ENCODE data around the gene HEATR3. TPM values are rescaled to one million over a fixed set of nuclear protein-coding genes. Genes with fewer than 3 reads are reported as not detected.

HEATR3 gene
- total RNA-seq, 4 donors from 2014 or later: 17.6 to 42.2 (median 25.8) TPM

- TF ChIP-seq POLR2AphosphoS5 (IDR thresholded peaks at IDR 0.05) (no peak), CTCF (IDR thresholded peaks at IDR 0.05) (no peak), POLR2A (IDR thresholded peaks at IDR 0.05) (no peak), EP300 (IDR thresholded peaks at IDR 0.05; ENCODE audit: low read depth) (no peak)
- 80 to 81% methylated on average over 2 to 4 of the region's 4 CpGs for WGBS, 2 donors (ENCODE audit: low coverage in 1 of 2)
- in situ Hi-C loops (cut with MboI; ENCODE audit: low pct_ligation_motif_present in 1 of 4, low pct_unique_long_range_greater_than_20kb in 1 of 4, low sequenced_read_pairs in 3 of 4) (loop anchor here in 1 of 4 donors (25.0 kb wide), 1 partner anchor 106 kb away; no protein-coding TSS in a partner anchor), intact Hi-C loops (cut with DNase I; ENCODE audit: low total_unique reads) (no loop called here)
- DNase-seq: no peak
- no peaks in the 10 kb centered on the region for H3K27me3 ChIP-seq
- H3K27ac ChIP-seq: no peak overlapping the region
- no peaks in the 10 kb centered on the region for H3K9me3 ChIP-seq
- peaks cover 13 to 21% (median 16%) of the 10 kb centered on the region in 4 donors for H3K4me1 ChIP-seq
- no peaks in the 10 kb centered on the region for H3K36me3 ChIP-seq
- H3K4me3 ChIP-seq: no peak overlapping the region
Measured at GRCh38 chr16:50068550-50068949, 2.8 kb downstream of the HEATR3 start.

- no peaks in the 10 kb centered on the region for H3K9me3 ChIP-seq
- no peak for DNase-seq
- H3K36me3 ChIP-seq: no peaks in the 10 kb centered on the region
- intact Hi-C loops (cut with DNase I; ENCODE audit: low total_unique reads) (no loop called here), in situ Hi-C loops (cut with MboI; ENCODE audit: low pct_ligation_motif_present in 1 of 4, low pct_unique_long_range_greater_than_20kb in 1 of 4, low sequenced_read_pairs in 3 of 4) (loop anchor here in 1 of 4 donors (25.0 kb wide), 1 partner anchor 107 kb away; no protein-coding TSS in a partner anchor)
- H3K27ac ChIP-seq: no peak overlapping the region
- WGBS, 2 donors (ENCODE audit: low coverage in 1 of 2): 80 to 97% methylated on average over 1 of the region's 1 CpG
- H3K4me1 ChIP-seq: peaks cover 13 to 21% (median 16%) of the 10 kb centered on the region in 4 donors
- no peaks in the 10 kb centered on the region for H3K27me3 ChIP-seq
- H3K4me3 ChIP-seq: no peak overlapping the region
- TF ChIP-seq POLR2AphosphoS5 (IDR thresholded peaks at IDR 0.05) (no peak), CTCF (IDR thresholded peaks at IDR 0.05) (no peak), EP300 (IDR thresholded peaks at IDR 0.05; ENCODE audit: low read depth) (no peak), POLR2A (IDR thresholded peaks at IDR 0.05) (no peak)
Measured at GRCh38 chr16:50069060-50069459, 3.3 kb downstream of the HEATR3 start.

GRCh38 chr16:50071075-50071671 lies 5.4 kb downstream of the HEATR3 start:
- no peak for DNase-seq
- H3K27me3 ChIP-seq: no peaks in the 10 kb centered on the region
- H3K27ac ChIP-seq: no peak overlapping the region
- no peaks in the 10 kb centered on the region for H3K36me3 ChIP-seq
- no peaks in the 10 kb centered on the region for H3K9me3 ChIP-seq
- in situ Hi-C loops (cut with MboI; ENCODE audit: low pct_ligation_motif_present in 1 of 4, low pct_unique_long_range_greater_than_20kb in 1 of 4, low sequenced_read_pairs in 3 of 4) (loop anchor here in 1 of 4 donors (25.0 kb wide), 1 partner anchor 109 kb away; no protein-coding TSS in a partner anchor), intact Hi-C loops (cut with DNase I; ENCODE audit: low total_unique reads) (no loop called here)
- TF ChIP-seq CTCF (IDR thresholded peaks at IDR 0.05) (no peak), EP300 (IDR thresholded peaks at IDR 0.05; ENCODE audit: low read depth) (no peak), POLR2A (IDR thresholded peaks at IDR 0.05) (no peak), POLR2AphosphoS5 (IDR thresholded peaks at IDR 0.05) (no peak)
- peaks cover 13 to 21% (median 16%) of the 10 kb centered on the region in 4 donors for H3K4me1 ChIP-seq
- 75 to 86% methylated on average over 2 of the region's 2 CpGs for WGBS, 2 donors (ENCODE audit: low coverage in 1 of 2)
- H3K4me3 ChIP-seq: no peak overlapping the region

GRCh38 chr16:50072730-50073129 lies 7.0 kb downstream of the HEATR3 start:
- TF ChIP-seq POLR2A (IDR thresholded peaks at IDR 0.05): no peak
- TF ChIP-seq EP300 (IDR thresholded peaks at IDR 0.05; ENCODE audit: low read depth): no peak
- TF ChIP-seq POLR2AphosphoS5 (IDR thresholded peaks at IDR 0.05): no peak
- TF ChIP-seq CTCF (IDR thresholded peaks at IDR 0.05): no peak
- Histone ChIP-seq H3K36me3 (no peaks in the 10 kb centered on the region), H3K27me3 (no peaks in the 10 kb centered on the region), H3K4me3 (no peak overlapping the region), H3K27ac (no peak overlapping the region), H3K9me3 (no peaks in the 10 kb centered on the region), H3K4me1 (peaks cover 3 to 8% (median 5%) of the 10 kb centered on the region in 4 donors)
- DNase-seq: no peak
- intact Hi-C loops (cut with DNase I; ENCODE audit: low total_unique reads) (no loop called here), in situ Hi-C loops (cut with MboI; ENCODE audit: low pct_ligation_motif_present in 1 of 4, low pct_unique_long_range_greater_than_20kb in 1 of 4, low sequenced_read_pairs in 3 of 4) (loop anchor here in 1 of 4 donors (25.0 kb wide), 1 partner anchor 110 kb away; no protein-coding TSS in a partner anchor)
- 80 to 87% methylated on average over 5 of the region's 5 CpGs for WGBS, 2 donors (ENCODE audit: low coverage in 1 of 2)

All from transverse colon (tissue), 4 donors.